Fibroblast of lung (primary cell): ENCODE data around the gene THSD7B. TPM values are rescaled to one million over a fixed set of nuclear protein-coding genes. Genes with fewer than 3 reads are reported as not detected.
A peak's percentile ranks its signal among the peaks of the same experiment; 100 is the strongest.

Experiments
- DNase-seq, 2 donors: peaks; one replicate each; pipeline versions ENCODE4 v3.0.0 to v3.0.0-alpha.2; 2010; ENCODE audit warnings: low read depth in 2 of 2
- H2AFZ ChIP-seq: 2 replicates; pipeline ENCODE4 v1.5.1; 2012; ENCODE audit warnings: low read length, control low read depth, inconsistent platforms
- H3K27ac ChIP-seq: 2 replicates; pipeline ENCODE4 v1.5.1; 2011; ENCODE audit warnings: low read length, control low read depth; ENCODE audit not compliant: insufficient read depth
- H3K27me3 ChIP-seq: 2 replicates; pipeline ENCODE4 v1.5.1; 2011; ENCODE audit warnings: mild to moderate bottlenecking, low read length; ENCODE audit not compliant: control insufficient read depth, insufficient read depth
- H3K36me3 ChIP-seq: 2 replicates; pipeline ENCODE4 v1.5.1; 2011; ENCODE audit warnings: low read length; ENCODE audit not compliant: control insufficient read depth, insufficient read depth
- H3K4me1 ChIP-seq: 2 replicates; pipeline ENCODE4 v1.5.1; 2011; ENCODE audit warnings: low read length; ENCODE audit not compliant: control insufficient read depth, insufficient read depth; ENCODE audit errors: extremely low read depth
- H3K4me2 ChIP-seq: 2 replicates; pipeline ENCODE4 v1.5.1; 2011; ENCODE audit warnings: low read length, control low read depth; ENCODE audit not compliant: insufficient read depth; ENCODE audit errors: extremely low read depth
- H3K4me3 ChIP-seq, 4 experiments: fragments of 200-600 bp in 1 of 4; sonication (generic) in 1 of 4; replicated peaks in 1 of 4; 2 replicates each; pipeline ENCODE4 v1.5.1; 2011 to 2016; ENCODE audit warnings: low read length in 4 of 4, low read depth in 3 of 4, mild to moderate bottlenecking in 3 of 4, control low read depth in 2 of 4, inconsistent platforms in 1 of 4, mixed read lengths in 1 of 4; ENCODE audit not compliant: insufficient read depth in 1 of 4; ENCODE audit errors: control extremely low read depth in 1 of 4
- H3K79me2 ChIP-seq: 2 replicates; pipeline ENCODE4 v1.5.1; 2012; ENCODE audit warnings: mild to moderate bottlenecking, low read length, inconsistent platforms; ENCODE audit not compliant: control insufficient read depth, insufficient read depth
- H3K9ac ChIP-seq: 2 replicates; pipeline ENCODE4 v1.5.1; 2011; ENCODE audit warnings: mild to moderate bottlenecking, low read length, control low read depth; ENCODE audit not compliant: insufficient read depth
- H3K9me3 ChIP-seq: 2 replicates; pipeline ENCODE4 v1.5.1; 2012; ENCODE audit warnings: low read depth, low read length; ENCODE audit not compliant: control insufficient read depth, insufficient read depth
- H4K20me1 ChIP-seq: 2 replicates; pipeline ENCODE4 v1.5.1; 2011; ENCODE audit warnings: low read length; ENCODE audit not compliant: control insufficient read depth, insufficient read depth; ENCODE audit errors: extremely low read depth
- CTCF ChIP-seq, 2 donors: IDR thresholded peaks in 1 of 2; conservative IDR thresholded peaks in 1 of 2; 1 replicate in 1 of 2; 2 replicates in 1 of 2; pipeline ENCODE4 v1.5.1; 2011 to 2012; ENCODE audit warnings: low read length in 2 of 2, control low read depth in 1 of 2, inconsistent platforms in 1 of 2, low read depth in 1 of 2, mild to moderate bottlenecking in 1 of 2
- EZH2 ChIP-seq: IDR thresholded peaks from 2 replicates; pipeline ENCODE4 v1.5.1; 2012; ENCODE audit warnings: low read length, control low read depth, mild to moderate bottlenecking; ENCODE audit errors: missing control alignments
- polyA plus RNA-seq, 2 donors: library from polyadenylated mRNA; depleted of rRNA in 1 of 2; stranded (reverse) in 1 of 2; unstranded in 1 of 2; fragments of >200 nt; gene quantifications; 2 replicates each; pipeline ENCODE4 v1.2.1, GENCODE V29; 2011 to 2012; ENCODE audit warnings: missing spikeins in 1 of 2
- total RNA-seq: library from RNA; depleted of rRNA; stranded (reverse); fragments of >200 nt; gene quantifications from 2 replicates; pipeline ENCODE4 v1.2.1, GENCODE V29; 2014

THSD7B gene
- total and polyA plus RNA-seq, 2 donors (not counting 1 experiment from before 2014, with no cell fraction given), result under 0.01 TPM; not detected in 1

GRCh38 chr2:137115795-137116089 is 350.4 kb downstream of the THSD7B start:
- DNase-seq, result no peak
- Histone ChIP-seq H3K9me3 (no peaks in the 10 kb centered on the region), H3K36me3 (no peaks in the 10 kb centered on the region), H3K9ac (no peak overlapping the region), H3K4me1 (no peaks in the 10 kb centered on the region), H3K4me2 (no peak overlapping the region), H3K79me2 (no peaks in the 10 kb centered on the region), H2AFZ (no peak overlapping the region), H3K27ac (no peak overlapping the region), H3K27me3 (no peaks in the 10 kb centered on the region), H3K4me3 (no peak overlapping the region), H4K20me1 (no peaks in the 10 kb centered on the region)
- no peak for TF ChIP-seq EZH2

- no peaks in the 10 kb centered on the region for H3K9me3 ChIP-seq
- no peak overlapping the region for H3K4me2 ChIP-seq
- H3K36me3 ChIP-seq, result no peaks in the 10 kb centered on the region
- DNase-seq, result peak in 1 of 2 donors; percentile 24
- H3K27ac ChIP-seq, result no peak overlapping the region
- H4K20me1 ChIP-seq, result no peaks in the 10 kb centered on the region
- no peak for TF ChIP-seq EZH2
- TF ChIP-seq CTCF (conservative IDR thresholded peaks at IDR 0.05 in 1 of 2, IDR thresholded peaks at IDR 0.05 in 1 of 2; ENCODE audit: low read depth in 1 of 2, low read length in 2 of 2), result no peak
- no peaks in the 10 kb centered on the region for H3K4me1 ChIP-seq
- H3K9ac ChIP-seq, result no peak overlapping the region
- no peak overlapping the region for H2AFZ ChIP-seq
- H3K4me3 ChIP-seq, result no peak overlapping the region
- H3K27me3 ChIP-seq, result no peaks in the 10 kb centered on the region
- no peaks in the 10 kb centered on the region for H3K79me2 ChIP-seq
Measured at GRCh38 chr2:137117385-137117784, 352.0 kb downstream of the THSD7B start.

GRCh38 chr2:137118140-137118539 is 352.8 kb downstream of the THSD7B start:
- Histone ChIP-seq H3K4me2 (no peak overlapping the region), H2AFZ (no peak overlapping the region), H3K79me2 (no peaks in the 10 kb centered on the region), H4K20me1 (no peaks in the 10 kb centered on the region), H3K27me3 (no peaks in the 10 kb centered on the region), H3K4me1 (no peaks in the 10 kb centered on the region), H3K9me3 (no peaks in the 10 kb centered on the region), H3K27ac (no peak overlapping the region), H3K4me3 (no peak overlapping the region), H3K9ac (no peak overlapping the region), H3K36me3 (no peaks in the 10 kb centered on the region)
- no peak for TF ChIP-seq CTCF (conservative IDR thresholded peaks at IDR 0.05 in 1 of 2, IDR thresholded peaks at IDR 0.05 in 1 of 2; ENCODE audit: low read depth in 1 of 2, low read length in 2 of 2)
- TF ChIP-seq EZH2, result no peak
- DNase-seq, result peak in 1 of 2 donors; percentile 14
